Measurements from ENCODE around the gene RNASE13. TPM values are rescaled to one million over a fixed set of nuclear protein-coding genes. Genes with fewer than 3 reads are reported as not detected.

The RNASE13 gene
- total RNA-seq, 1 experiment from 2014 or later: not detected

DNA sequence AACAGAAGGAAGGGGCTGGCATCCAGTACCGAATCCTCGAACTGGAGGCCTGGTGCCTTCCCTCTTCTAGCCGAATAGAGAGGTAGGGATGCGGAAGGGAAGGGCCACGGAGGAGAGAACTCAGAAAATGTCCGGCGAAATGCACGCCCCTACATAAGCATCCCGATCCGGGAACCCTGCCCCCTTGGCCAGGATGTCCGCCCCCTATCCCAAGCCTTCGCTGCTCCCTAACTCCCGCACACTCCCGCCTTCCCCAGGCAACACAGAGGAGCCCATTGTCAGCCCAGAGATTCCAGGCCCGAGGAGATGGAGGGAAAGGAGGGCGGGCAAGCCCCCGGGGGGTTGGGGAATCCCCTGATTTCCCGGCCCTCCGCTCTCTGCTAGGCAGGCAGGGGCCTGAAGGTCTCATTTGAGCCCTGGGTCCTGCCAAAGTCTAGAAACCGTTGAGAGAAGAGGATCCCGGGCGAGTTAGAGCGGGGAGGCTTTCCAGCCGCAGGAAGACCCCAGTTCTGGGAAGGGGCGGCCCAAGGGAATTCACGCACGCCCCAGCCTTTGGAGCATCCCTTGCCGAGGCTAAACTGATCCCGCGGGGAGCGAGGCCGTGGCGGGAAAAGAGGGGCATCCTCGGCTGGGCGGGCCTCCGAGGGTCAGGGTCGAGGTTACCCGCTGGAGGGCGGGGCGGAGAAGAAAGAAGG, 34.9 kb upstream of the RNASE13 start:
- in situ Hi-C loops (cut with HindIII; ENCODE audit: low pct_unique_long_range_greater_than_20kb, low sequenced_read_pairs): no loop called here

GRCh38 chr14:21068521-21069387, 34.1 kb upstream of the RNASE13 start:
- DNase-seq (ENCODE audit: low read depth, low spot score): peak; percentile 51
- in situ Hi-C loops (cut with HindIII; ENCODE audit: low pct_unique_long_range_greater_than_20kb, low sequenced_read_pairs): no loop called here

More for the DNA sequence above, 34.9 kb upstream of the RNASE13 start:
- DNase-seq (ENCODE audit: low read depth, low spot score): peak; percentile 45

GRCh38 chr14:21066882-21067502, 32.4 kb upstream of the RNASE13 start:
- peak; percentile 57 for DNase-seq (ENCODE audit: low read depth, low spot score)
- in situ Hi-C loops (cut with HindIII; ENCODE audit: low pct_unique_long_range_greater_than_20kb, low sequenced_read_pairs): no loop called here

DNA sequence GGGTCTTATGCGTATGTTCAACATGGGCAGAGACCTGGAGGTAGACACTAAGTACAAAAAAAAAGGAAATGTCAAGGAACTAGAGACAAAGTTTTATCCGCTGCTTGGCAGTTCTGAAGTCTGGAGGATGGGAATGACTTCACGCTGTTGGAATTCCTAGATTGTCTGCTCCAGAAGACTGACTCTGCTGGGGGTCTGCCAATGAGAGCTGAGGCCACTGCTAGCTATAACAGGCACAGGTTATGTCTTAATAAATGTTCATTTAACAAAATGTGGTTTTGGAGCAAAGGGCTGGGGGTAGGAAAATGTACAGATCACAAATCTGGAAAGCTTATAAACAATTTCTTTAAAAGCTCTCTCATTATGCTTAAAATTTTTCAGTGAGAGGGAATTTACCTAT, 28.9 kb upstream of the RNASE13 start:
- in situ Hi-C loops (cut with HindIII; ENCODE audit: low pct_unique_long_range_greater_than_20kb, low sequenced_read_pairs): no loop called here
- DNase-seq (ENCODE audit: low read depth, low spot score): no peak

DNA sequence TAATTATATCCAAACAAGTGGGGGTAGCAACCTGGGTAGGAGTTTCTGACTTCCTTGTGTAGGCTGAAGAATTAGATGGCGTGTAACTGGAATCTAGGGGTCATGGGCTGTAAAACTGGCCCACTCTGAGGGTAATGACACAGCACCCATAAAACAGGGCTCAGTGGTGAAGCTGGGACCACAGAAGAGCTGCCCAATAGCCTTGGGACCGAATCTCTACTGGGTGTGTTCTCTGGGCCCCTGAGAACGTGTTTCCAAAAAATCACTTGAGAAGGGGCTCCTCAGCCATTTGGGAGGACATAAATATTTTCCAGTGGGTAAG, 26.7 kb upstream of the RNASE13 start:
- no peak for DNase-seq (ENCODE audit: low read depth, low spot score)
- in situ Hi-C loops (cut with HindIII; ENCODE audit: low pct_unique_long_range_greater_than_20kb, low sequenced_read_pairs): no loop called here

DNA sequence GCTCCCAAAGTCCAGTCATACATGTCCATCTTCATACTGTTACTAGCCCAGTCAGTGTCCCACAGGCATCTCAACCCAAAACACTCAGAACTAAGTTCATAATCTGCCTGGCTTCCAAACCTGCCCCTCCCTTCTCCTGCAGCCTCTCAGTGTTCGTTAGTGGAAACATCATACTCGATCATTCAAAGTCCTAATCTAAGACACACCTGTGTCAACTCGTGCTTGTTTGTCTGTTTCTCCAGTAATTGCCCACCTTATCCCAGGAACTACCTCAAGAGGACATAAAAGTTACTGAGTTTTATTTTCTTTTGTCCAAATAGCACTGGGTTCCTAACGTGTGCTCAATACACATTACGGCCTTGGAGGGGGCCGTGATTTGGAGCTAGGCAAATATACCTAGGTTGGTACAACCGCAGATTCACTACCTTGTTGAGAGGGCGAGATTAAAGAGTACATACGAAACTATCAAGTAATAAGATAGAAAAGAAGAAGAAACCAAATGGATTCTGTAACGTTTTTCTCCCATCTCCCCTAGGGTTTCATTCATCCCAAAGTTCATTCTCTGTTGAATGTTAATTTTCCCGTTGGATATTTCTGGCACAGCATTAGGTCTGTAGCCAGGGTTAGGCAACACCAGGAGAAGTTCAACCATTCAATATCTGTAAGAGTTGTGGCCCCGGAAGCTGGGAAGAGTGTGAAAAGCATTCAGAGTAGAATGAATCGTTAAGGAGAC, 26.2 kb upstream of the RNASE13 start:
- in situ Hi-C loops (cut with HindIII; ENCODE audit: low pct_unique_long_range_greater_than_20kb, low sequenced_read_pairs): no loop called here

DNA sequence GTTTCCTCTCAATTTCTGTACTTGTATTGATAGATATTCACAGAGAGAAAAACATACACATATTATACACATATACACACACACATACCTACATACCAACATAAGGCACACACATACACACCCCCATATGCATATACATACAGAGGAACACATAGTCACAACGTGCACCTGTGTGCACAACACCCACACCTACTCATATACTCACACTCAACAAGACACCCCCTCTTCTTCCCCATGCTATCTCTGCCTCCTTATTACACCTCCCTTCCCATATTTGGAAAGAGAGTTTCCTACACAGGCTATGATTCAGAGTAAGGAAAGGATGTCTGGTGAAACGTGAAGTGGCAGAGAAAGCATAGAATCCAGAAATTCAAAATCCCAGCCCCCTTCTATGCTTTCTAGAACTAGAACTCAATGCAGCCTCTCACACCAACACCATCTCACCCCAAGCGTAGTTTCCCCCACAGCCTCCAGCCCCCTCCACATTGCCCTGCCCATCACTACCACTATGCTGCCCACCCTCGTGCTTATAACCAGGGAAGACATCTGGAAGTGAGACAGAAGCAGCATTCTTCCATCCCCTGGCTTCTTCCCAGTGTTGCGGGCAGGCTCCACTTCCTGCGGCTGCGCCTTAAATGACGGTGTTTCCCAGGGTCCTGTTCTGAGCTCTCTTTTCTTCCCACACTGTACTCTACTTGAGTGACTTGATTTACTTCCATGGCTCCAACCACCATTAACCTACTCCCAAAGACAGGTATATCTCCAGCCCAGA, 25.4 kb upstream of the RNASE13 start:
- peak; percentile 29 for DNase-seq (ENCODE audit: low read depth, low spot score)
- in situ Hi-C loops (cut with HindIII; ENCODE audit: low pct_unique_long_range_greater_than_20kb, low sequenced_read_pairs): no loop called here

More for the DNA sequence above, 26.2 kb upstream of the RNASE13 start:
- DNase-seq (ENCODE audit: low read depth, low spot score): no peak

DNA sequence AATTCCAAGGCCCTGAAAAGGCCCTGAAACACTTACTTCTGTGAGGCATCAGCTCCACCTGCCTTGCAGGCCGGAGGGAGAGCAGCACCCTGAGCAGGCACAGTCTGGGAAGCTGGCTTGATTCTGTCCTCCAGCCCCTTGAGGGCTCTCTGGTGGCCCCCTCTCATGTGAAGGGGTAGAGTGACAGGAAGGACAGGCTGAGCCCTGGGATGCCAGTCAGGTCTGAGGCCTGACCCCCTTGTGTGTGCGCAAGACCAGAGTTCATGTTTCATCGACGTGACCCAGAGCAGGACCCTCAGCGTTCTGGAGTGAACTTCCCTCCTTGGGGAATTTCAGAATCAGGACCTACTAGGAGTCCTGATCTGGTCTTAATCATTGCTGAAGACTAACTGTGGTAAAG, 24.3 kb upstream of the RNASE13 start:
- DNase-seq (ENCODE audit: low read depth, low spot score): no peak
- in situ Hi-C loops (cut with HindIII; ENCODE audit: low pct_unique_long_range_greater_than_20kb, low sequenced_read_pairs): no loop called here

DNA sequence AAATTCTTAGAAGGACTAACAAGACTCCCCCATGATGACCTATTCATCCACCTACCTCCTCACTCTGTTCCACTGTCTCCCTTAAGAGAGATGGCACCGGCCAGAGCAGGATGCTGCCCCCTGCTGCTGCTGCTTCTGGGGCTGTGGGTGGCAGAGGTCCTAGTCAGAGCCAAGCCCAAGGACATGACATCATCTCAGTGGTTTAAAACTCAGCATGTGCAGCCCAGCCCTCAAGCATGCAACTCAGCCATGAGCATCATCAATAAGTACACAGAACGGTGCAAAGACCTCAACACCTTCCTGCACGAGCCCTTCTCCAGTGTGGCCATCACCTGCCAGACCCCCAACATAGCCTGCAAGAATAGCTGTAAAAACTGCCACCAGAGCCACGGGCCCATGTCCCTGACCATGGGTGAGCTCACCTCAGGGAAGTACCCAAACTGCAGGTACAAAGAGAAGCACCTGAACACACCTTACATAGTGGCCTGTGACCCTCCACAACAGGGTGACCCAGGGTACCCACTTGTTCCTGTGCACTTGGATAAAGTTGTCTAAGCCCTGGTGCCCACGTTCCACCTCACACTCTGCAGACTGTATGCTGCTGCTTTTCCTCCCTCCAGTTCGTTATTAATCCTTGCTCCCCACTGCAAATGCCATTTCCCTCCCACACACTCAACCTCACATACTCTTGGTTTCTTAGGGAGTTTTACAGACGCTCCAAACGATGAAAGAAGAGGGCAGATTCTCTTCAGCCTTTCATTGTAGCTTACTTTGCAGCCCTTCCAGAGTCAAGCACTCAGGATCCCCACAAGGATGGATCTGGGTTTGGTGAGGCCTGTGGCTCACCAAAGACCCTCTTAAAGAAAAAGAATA, 23.4 kb upstream of the RNASE13 start, which contains the start of gene RNASE8:
RNASE8 (plus strand) TSS at position 20 of the 873 bp plus-strand sequence; CDS start at position 91, 71 bp downstream.
- DNase-seq (ENCODE audit: low read depth, low spot score): peak; percentile 13
- in situ Hi-C loops (cut with HindIII; ENCODE audit: low pct_unique_long_range_greater_than_20kb, low sequenced_read_pairs): no loop called here

- no peak for DNase-seq (ENCODE audit: low read depth, low spot score)
- in situ Hi-C loops (cut with HindIII; ENCODE audit: low pct_unique_long_range_greater_than_20kb, low sequenced_read_pairs): no loop called here
Measured at GRCh38 chr14:21056520-21057163, 22.0 kb upstream of the RNASE13 start.

GRCh38 chr14:21055432-21056117, 21.0 kb upstream of the RNASE13 start:
- in situ Hi-C loops (cut with HindIII; ENCODE audit: low pct_unique_long_range_greater_than_20kb, low sequenced_read_pairs): no loop called here
- peak; percentile 17 for DNase-seq (ENCODE audit: low read depth, low spot score)

- DNase-seq (ENCODE audit: low read depth, low spot score): no peak
- in situ Hi-C loops (cut with HindIII; ENCODE audit: low pct_unique_long_range_greater_than_20kb, low sequenced_read_pairs): no loop called here
Measured at GRCh38 chr14:21054768-21055145, 20.1 kb upstream of the RNASE13 start.

DNA sequence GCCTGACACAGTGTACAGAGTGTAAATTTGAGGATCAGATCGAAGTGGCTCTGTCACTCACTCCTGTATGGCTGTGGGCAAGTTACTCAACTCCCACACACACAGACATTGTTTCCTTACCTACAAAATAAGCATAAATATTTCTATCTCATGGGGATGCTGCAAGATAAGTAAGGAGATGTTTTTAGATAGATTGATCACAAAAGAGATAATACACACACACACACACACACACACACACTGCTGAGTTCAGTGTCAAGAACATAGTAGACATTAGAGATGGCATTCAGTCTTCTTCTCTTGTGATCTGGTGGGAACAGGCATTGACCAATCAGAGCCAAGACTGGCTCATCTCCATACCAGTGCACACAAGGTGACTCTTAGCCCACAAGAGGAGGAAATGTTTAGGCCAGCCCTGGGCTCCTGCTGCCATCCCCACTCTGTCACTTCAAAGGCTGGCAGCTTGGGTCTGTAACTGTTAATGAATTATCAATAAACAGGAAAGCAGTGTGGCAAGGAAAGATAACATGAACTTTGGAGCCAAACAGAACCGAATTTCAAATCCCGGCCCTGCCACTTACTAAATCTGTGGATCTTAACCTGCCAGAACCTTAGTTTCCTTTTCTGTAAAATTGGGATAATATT, 19.6 kb upstream of the RNASE13 start:
- in situ Hi-C loops (cut with HindIII; ENCODE audit: low pct_unique_long_range_greater_than_20kb, low sequenced_read_pairs): no loop called here
- no peak for DNase-seq (ENCODE audit: low read depth, low spot score)

DNA sequence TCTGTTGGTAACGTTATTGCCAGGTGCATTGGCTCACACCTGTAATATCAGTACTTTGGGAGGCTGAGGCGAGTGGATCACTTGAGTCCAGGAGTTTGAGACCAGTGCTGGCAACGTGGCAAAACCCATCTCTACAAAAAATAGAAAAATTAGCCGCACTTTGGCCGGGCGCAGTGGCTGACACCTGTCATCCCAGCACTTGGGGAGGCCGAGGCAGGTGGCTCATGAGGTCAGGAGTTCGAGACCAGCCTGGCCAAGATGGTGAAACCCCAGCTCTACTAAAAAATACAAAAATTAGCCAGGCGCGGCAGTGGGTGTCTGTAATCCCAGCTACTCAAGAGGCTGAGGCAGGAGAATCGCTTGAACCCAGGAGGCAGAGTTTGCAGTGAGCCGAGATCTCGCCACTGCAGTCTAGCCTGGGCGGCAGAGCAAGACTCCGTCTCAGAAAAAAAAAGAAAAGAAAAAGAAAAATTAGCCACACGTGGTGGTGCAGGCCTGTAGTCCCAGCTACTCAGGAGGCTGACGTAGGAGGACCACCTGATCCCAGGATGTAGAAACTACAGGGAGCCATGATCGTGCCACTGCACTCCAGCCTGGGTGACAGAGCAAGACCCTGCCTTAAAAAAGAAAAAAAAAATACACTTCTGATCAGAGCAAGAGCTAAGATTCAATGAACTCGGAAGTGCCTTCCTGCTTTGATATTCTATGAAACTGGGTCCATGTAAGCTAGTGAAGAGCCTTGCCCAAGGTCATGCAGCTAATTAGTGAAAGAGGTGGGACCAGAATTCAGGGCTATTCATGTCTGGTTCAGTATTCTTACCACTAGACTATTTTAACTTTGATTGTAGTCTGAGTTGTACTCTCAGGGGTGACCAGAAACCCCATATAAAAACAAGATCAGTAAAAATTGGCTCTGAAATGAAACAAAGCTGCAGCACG, 18.8 kb upstream of the RNASE13 start:
- in situ Hi-C loops (cut with HindIII; ENCODE audit: low pct_unique_long_range_greater_than_20kb, low sequenced_read_pairs): no loop called here
- DNase-seq (ENCODE audit: low read depth, low spot score): no peak
